ENCODE results near the gene AMBRA1.

GRCh38 chr11:46533396-46534100 is 60.3 kb downstream of the AMBRA1 start:
- TF ChIP-seq ZNF384 (IDR thresholded peaks at IDR 0.05) (no peak), ELF4 (IDR thresholded peaks at IDR 0.05) (no peak), L3MBTL2 (conservative IDR thresholded peaks at IDR 0.05) (no peak), CTBP1 (IDR thresholded peaks at IDR 0.05; ENCODE audit: borderline replicate concordance) (no peak)

All from HEK293T (cell line).